ENCODE measurements around the gene LLPH. TPM values are rescaled to one million over a fixed set of nuclear protein-coding genes. Genes with fewer than 3 reads are reported as not detected.
A peak's percentile ranks its signal among the peaks of the same experiment; 100 is the strongest.

Gene LLPH
- total and polyA plus RNA-seq, 2 of the 13 experiments (the other 11 are each of a cell fraction or from before 2014, with no cell fraction given): 4.2 to 25.6 TPM

DNA sequence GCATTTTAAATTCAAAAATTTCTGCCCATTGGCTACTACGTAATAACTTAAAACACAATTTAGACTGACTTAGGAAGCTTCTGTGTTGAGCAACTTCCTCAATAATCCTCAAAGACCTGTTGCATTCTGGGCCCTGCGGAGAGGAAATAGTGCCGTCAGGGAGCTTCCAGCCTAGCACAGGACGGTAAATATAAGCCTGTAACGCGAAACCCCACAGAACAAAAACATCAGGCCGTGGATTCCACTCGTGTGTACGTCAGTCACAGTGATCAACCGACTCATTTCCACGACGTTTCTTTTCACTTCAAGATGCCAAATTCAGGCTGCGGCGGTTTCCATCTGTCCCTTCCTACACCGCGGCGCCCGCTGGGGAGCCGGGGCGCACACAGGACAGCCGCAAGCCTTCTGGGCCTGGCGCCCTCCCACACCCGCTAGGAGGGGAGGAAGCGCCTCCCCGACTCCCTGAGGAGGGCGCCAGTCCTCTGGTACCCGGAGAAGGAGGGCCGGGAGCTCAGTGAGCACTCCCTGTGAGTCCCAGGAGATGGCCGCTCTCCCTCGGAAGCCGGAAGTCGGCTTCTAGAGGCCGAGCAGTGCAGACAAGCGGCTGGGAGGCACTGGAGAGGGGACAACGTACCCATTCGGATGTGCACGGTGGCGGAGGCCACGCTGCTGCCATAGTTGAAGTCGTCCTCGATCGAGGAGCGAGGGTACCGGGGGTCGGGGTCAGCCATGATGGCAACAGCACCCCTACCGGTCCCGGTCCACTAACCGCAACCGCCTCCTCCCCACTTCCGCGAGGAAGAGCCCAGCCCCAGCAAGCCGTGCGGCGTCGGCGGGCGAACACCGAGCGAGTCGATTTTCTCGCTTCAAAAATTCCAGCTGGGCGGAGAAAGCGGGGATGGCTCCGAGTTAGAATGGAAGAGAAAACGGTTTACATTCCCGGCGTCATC lies 38.9 kb upstream of the LLPH start, which contains the start of gene TMBIM4 (continued):
- TF ChIP-seq, protein P1, sequence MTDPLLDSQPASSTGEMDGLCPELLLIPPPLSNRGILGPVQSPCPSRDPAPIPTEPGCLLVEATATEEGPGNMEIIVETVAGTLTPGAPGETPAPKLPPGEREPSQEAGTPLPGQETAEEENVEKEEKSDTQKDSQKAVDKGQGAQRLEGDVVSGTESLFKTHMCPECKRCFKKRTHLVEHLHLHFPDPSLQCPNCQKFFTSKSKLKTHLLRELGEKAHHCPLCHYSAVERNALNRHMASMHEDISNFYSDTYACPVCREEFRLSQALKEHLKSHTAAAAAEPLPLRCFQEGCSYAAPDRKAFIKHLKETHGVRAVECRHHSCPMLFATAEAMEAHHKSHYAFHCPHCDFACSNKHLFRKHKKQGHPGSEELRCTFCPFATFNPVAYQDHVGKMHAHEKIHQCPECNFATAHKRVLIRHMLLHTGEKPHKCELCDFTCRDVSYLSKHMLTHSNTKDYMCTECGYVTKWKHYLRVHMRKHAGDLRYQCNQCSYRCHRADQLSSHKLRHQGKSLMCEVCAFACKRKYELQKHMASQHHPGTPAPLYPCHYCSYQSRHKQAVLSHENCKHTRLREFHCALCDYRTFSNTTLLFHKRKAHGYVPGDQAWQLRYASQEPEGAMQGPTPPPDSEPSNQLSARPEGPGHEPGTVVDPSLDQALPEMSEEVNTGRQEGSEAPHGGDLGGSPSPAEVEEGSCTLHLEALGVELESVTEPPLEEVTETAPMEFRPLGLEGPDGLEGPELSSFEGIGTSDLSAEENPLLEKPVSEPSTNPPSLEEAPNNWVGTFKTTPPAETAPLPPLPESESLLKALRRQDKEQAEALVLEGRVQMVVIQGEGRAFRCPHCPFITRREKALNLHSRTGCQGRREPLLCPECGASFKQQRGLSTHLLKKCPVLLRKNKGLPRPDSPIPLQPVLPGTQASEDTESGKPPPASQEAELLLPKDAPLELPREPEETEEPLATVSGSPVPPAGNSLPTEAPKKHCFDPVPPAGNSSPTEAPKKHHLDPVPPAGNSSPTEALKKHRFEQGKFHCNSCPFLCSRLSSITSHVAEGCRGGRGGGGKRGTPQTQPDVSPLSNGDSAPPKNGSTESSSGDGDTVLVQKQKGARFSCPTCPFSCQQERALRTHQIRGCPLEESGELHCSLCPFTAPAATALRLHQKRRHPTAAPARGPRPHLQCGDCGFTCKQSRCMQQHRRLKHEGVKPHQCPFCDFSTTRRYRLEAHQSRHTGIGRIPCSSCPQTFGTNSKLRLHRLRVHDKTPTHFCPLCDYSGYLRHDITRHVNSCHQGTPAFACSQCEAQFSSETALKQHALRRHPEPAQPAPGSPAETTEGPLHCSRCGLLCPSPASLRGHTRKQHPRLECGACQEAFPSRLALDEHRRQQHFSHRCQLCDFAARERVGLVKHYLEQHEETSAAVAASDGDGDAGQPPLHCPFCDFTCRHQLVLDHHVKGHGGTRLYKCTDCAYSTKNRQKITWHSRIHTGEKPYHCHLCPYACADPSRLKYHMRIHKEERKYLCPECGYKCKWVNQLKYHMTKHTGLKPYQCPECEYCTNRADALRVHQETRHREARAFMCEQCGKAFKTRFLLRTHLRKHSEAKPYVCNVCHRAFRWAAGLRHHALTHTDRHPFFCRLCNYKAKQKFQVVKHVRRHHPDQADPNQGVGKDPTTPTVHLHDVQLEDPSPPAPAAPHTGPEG (CRISPR knock-in tag; IDR thresholded peaks at IDR 0.05): peak; percentile 60; the same call in 1 of the 2 replicates
- no peak for TF ChIP-seq HMG20A (CRISPR knock-in tag; IDR thresholded peaks at IDR 0.05; ENCODE audit: borderline replicate concordance)
- TF ChIP-seq TCF7 (IDR thresholded peaks at IDR 0.05; ENCODE audit: low read depth): no peak
- TF ChIP-seq TP53 (CRISPR knock-in tag; conservative IDR thresholded peaks at IDR 0.05): 0 out of 2 replicates have a peak, but pooled peaks have one; percentile 50
- TF ChIP-seq, protein P2, sequence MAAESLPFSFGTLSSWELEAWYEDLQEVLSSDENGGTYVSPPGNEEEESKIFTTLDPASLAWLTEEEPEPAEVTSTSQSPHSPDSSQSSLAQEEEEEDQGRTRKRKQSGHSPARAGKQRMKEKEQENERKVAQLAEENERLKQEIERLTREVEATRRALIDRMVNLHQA (CRISPR knock-in tag; IDR thresholded peaks at IDR 0.05): no peak
- no peak for TF ChIP-seq EHMT2 (IDR thresholded peaks at IDR 0.05; ENCODE audit: borderline replicate concordance, low read depth, low read length)
- TF ChIP-seq PHF5A (CRISPR knock-in tag; IDR thresholded peaks at IDR 0.05; ENCODE audit: low read depth, unreplicated experiment): no peak
- 0 out of 2 replicates have a peak, but pooled peaks have one; percentile 54 for TF ChIP-seq ZNF577 (CRISPR knock-in tag; IDR thresholded peaks at IDR 0.05; ENCODE audit: borderline replicate concordance, low read depth)
- no peak for TF ChIP-seq ZNF614 (CRISPR knock-in tag; IDR thresholded peaks at IDR 0.05; ENCODE audit: borderline replicate concordance)
- 0 out of 2 replicates have a peak, but pooled peaks have one; percentile 51 for TF ChIP-seq RNF2 (conservative IDR thresholded peaks at IDR 0.05; ENCODE audit: low read depth)
- no peak for TF ChIP-seq REL (CRISPR knock-in tag; conservative IDR thresholded peaks at IDR 0.05)
- TF ChIP-seq ZNF883 (CRISPR knock-in tag; IDR thresholded peaks at IDR 0.05; ENCODE audit: not compliant biosample characterization): no peak
- TF ChIP-seq ZNF318 (CRISPR knock-in tag; IDR thresholded peaks at IDR 0.05): peak; percentile 84; the same call in 1 of the 2 replicates
